HTERT RPE-1 (cell line): ENCODE measurements around the gene PROX2.

ENCODE experiments used
- in situ Hi-C: fragments of 300-500 bp; cut with MboI; formaldehyde crosslinking; loops from 4 replicates; pipeline ENCODE4 v1.14.3; 2020; ENCODE audit warnings: low sequenced_read_pairs

The PROX2 gene

GRCh38 chr14:74882103-74882920 is 6.4 kb upstream of the PROX2 start:
- in situ Hi-C loops = no loop called here

GRCh38 chr14:74881431-74882102 is 5.6 kb upstream of the PROX2 start, which contains the start of gene DLST:
Gene DLST (plus strand): TSS chr14:74881916. CDS start chr14:74881954, 38 bp downstream.
- in situ Hi-C loops = no loop called here

- in situ Hi-C loops = no loop called here
Observed at GRCh38 chr14:74879427-74880182, 3.7 kb upstream of the PROX2 start.

- in situ Hi-C loops = no loop called here
Observed at GRCh38 chr14:74875204-74875603, 741 bp downstream of the PROX2 start.

- in situ Hi-C loops = no loop called here
Observed at GRCh38 chr14:74871819-74872218, 4.1 kb downstream of the PROX2 start.

- in situ Hi-C loops = no loop called here
Observed at GRCh38 chr14:74868739-74869138, 7.2 kb downstream of the PROX2 start.

GRCh38 chr14:74867673-74868072 is 8.3 kb downstream of the PROX2 start:
- in situ Hi-C loops = no loop called here

GRCh38 chr14:74866708-74867389 is 9.1 kb downstream of the PROX2 start:
- in situ Hi-C loops = no loop called here

- in situ Hi-C loops = no loop called here
Observed at GRCh38 chr14:74865156-74865555, 10.8 kb downstream of the PROX2 start.

GRCh38 chr14:74864198-74864597 is 11.7 kb downstream of the PROX2 start:
- in situ Hi-C loops = no loop called here

- in situ Hi-C loops = no loop called here
Observed at GRCh38 chr14:74863274-74863673, 12.7 kb downstream of the PROX2 start.

- in situ Hi-C loops = no loop called here
Observed at GRCh38 chr14:74861734-74862090, 14.2 kb downstream of the PROX2 start.

GRCh38 chr14:74860899-74861733 is 14.8 kb downstream of the PROX2 start:
- in situ Hi-C loops = no loop called here

GRCh38 chr14:74859757-74860552 is 16.0 kb downstream of the PROX2 start:
- in situ Hi-C loops = no loop called here

- in situ Hi-C loops = no loop called here
Observed at GRCh38 chr14:74858022-74858421, 17.9 kb downstream of the PROX2 start.

- in situ Hi-C loops = no loop called here
Observed at GRCh38 chr14:74856366-74856765, 19.6 kb downstream of the PROX2 start.

- in situ Hi-C loops = no loop called here
Observed at GRCh38 chr14:74855945-74856344, 20.0 kb downstream of the PROX2 start.

GRCh38 chr14:74855021-74855420 is 20.9 kb downstream of the PROX2 start:
- in situ Hi-C loops = no loop called here

- in situ Hi-C loops = no loop called here
Observed at GRCh38 chr14:74853581-74853980, 22.4 kb downstream of the PROX2 start.
